ENCODE data around the gene BCO1. TPM values are rescaled to one million over a fixed set of nuclear protein-coding genes. Genes with fewer than 3 reads are reported as not detected.
"Not testable (repeated sequence)": the region's sequence is repeated elsewhere in the genome, so short reads cannot be mapped to it uniquely, and the experiment has no call there.

Gene BCO1, protein sequence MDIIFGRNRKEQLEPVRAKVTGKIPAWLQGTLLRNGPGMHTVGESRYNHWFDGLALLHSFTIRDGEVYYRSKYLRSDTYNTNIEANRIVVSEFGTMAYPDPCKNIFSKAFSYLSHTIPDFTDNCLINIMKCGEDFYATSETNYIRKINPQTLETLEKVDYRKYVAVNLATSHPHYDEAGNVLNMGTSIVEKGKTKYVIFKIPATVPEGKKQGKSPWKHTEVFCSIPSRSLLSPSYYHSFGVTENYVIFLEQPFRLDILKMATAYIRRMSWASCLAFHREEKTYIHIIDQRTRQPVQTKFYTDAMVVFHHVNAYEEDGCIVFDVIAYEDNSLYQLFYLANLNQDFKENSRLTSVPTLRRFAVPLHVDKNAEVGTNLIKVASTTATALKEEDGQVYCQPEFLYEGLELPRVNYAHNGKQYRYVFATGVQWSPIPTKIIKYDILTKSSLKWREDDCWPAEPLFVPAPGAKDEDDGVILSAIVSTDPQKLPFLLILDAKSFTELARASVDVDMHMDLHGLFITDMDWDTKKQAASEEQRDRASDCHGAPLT
- polyA plus RNA-seq (ENCODE audit: insufficient read length in 4 of 4): 1 to 10 TPM; 1.5 to 3.0 (median 2.6) TPM

DNA sequence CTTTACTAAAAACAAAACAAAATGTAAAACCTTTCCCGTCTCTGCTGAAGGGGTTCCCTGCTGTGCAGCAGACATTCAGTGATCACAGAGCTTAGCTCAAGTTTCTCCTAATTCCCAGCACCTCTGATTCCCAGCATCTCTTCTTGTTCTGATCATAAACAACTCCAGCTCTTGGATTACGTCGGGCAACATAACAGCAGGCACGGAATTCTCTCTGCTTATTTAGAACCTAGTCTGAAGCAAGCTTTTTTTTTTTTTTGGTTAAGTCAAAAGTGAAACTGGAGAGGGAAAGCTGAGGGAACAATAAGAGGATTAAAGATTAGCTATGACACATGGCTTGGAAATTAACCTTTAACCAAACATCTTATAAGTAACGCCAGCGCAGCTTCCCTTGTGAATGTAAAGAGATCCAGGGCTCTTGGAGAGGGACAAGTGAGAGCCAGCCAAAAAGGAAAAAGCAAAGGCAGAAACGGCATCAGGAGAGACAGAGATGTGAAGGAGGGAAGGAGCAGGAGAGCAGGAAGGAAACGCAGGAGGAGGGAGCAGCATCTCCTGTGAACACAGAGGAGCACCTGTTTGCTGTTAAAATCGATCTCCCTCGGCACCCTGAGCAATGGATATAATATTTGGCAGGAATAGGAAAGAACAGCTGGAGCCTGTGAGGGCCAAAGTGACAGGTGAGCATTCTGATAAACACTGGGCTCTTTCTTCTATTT lies at the start of gene BCO1:
TSS of gene BCO1 (plus strand) at position 394 of the 716 bp plus-strand sequence. CDS start at position 614, 220 bp downstream.
- peak; percentile 24 to 60 (median 36) for DNase-seq (ENCODE audit: low read depth in 4 of 4, low spot score in 2 of 4)

DNA sequence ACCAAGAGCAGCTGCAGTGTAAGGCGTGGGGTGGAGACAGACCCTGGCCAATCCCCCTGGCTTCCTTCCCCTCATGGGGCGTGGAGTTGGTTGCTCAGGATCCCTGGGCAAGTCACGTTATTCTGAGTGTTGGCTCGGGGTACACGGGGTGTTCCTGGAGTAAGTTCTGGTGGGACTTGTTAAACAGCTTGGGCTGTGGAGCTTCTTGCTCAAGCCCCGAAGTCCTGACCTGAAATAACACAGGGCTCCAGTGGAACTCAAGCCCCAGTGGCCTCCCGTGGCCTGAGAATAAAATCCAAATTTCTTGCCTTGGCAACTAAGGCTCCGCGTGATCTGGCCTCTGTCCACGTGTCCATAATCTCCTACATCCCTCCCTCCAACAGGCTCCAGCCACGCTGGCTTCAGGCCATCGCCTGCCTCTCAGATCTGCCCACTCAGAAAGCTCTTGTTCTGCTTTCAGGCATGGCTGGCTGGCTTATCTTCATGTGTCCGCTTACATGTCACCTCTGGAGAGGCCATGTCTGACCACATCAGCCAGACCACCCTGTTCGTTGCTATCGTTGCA lies 49.3 kb upstream of the BCO1 start:
- no peak for DNase-seq (ENCODE audit: low read depth in 4 of 4, low spot score in 2 of 4)

GRCh38 chr16:81190667-81191066 lies 47.8 kb upstream of the BCO1 start:
- DNase-seq (ENCODE audit: low read depth in 4 of 4, low spot score in 2 of 4): no peak

GRCh38 chr16:81195885-81196534 lies 42.5 kb upstream of the BCO1 start:
- DNase-seq (ENCODE audit: low read depth in 4 of 4, low spot score in 2 of 4): no peak

DNA sequence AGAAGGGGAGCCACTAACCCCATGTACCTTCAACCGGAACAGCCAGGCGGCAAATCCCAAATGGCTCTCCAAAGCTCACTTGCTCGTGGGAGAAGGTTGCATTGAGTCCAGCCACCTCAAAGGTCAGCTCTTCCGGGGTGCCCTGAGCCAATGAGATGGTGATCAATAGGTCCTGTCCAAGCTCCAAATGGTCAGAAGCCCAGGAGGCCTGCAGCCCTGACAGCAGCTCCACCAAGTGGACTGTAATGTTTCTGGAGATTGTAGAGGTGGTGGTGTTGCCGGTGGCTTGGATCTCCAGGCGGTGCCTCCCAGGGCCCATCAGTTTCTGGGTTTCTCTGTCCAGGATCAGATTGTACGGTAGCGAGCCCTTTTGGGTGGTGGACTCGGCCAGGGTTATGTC lies 39.9 kb upstream of the BCO1 start:
- no peak for DNase-seq (ENCODE audit: low read depth in 4 of 4, low spot score in 2 of 4)

- DNase-seq (ENCODE audit: low read depth in 4 of 4, low spot score in 2 of 4): no peak
These were observed 37.2 kb upstream of the BCO1 start for GRCh38 chr16:81201267-81201666.

GRCh38 chr16:81204798-81205680 lies 33.5 kb upstream of the BCO1 start:
- peak in 2 of 4 donors; percentile 28 to 52 for DNase-seq (ENCODE audit: low read depth in 4 of 4, low spot score in 2 of 4)

DNA sequence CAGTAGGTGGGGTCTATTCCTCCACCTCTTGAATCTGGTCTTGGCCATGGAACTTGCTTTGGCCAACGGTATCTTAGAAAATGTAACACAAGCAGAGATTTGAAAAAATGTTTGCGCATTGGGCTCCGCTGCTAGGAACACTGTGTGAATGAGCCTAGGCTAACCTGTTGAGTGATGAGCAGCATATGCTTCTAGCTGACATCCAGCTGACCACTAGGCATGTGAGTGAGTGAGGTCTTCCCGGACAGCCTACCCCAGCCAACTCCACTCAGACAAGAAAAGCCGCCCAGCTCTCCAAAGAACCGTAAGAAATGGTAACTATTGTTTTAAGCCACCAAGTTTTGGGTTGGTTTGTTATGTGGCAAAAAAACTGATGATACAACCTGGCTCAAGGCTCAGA lies 31.4 kb upstream of the BCO1 start:
- DNase-seq (ENCODE audit: low read depth in 4 of 4, low spot score in 2 of 4): no peak

DNA sequence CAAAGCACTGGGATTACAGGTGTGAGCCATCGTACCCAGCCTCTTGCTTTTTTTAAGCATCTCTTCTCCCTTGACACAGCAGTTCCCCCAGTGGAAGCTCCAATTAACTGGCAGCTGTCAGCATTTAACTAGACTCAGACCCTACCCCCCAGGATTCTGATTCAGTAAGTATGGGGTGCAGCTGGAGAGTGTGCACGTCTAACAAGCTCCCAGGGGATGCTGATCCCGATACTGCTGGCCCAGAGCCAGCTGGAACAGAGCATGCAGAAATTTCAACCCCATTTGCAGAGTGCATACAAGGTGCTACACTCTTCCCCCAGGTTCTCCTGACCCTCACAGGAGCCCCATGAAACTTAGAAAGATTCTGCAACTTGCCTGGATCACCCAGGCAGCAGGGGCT lies 27.7 kb upstream of the BCO1 start:
- no peak for DNase-seq (ENCODE audit: low read depth in 4 of 4, low spot score in 2 of 4)

GRCh38 chr16:81212830-81213465 lies 25.5 kb upstream of the BCO1 start:
- no peak for DNase-seq (ENCODE audit: low read depth in 4 of 4, low spot score in 2 of 4)

DNA sequence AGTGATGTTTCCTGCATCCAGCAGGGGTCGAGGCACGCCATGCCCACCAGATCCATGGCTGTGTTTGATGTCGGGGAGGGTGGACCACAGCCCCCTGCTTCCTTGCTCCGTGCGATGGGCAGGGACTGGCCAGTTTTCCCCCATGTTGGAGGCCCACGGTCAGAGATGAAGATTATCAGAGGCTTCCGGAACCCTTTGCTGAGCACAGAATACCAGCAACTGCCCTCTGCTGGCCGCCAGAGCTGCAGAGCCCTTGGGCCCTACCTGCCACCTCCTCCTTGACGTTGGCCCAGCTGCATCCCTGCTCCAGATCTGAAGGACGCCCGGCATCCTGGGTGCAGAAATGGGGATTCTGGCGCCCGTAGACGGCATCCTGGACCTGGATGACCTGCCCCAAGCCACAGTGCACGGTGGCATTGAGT lies 23.7 kb upstream of the BCO1 start:
- no peak for DNase-seq (ENCODE audit: low read depth in 4 of 4, low spot score in 2 of 4)

- DNase-seq (ENCODE audit: low read depth in 4 of 4, low spot score in 2 of 4): no peak
These were observed 22.4 kb upstream of the BCO1 start for GRCh38 chr16:81216114-81216513.

- DNase-seq (ENCODE audit: low read depth in 4 of 4, low spot score in 2 of 4): no peak
These were observed 21.8 kb upstream of the BCO1 start for GRCh38 chr16:81216706-81217105.

GRCh38 chr16:81219151-81219550 lies 19.3 kb upstream of the BCO1 start:
- no peak for DNase-seq (ENCODE audit: low read depth in 4 of 4, low spot score in 2 of 4)

DNA sequence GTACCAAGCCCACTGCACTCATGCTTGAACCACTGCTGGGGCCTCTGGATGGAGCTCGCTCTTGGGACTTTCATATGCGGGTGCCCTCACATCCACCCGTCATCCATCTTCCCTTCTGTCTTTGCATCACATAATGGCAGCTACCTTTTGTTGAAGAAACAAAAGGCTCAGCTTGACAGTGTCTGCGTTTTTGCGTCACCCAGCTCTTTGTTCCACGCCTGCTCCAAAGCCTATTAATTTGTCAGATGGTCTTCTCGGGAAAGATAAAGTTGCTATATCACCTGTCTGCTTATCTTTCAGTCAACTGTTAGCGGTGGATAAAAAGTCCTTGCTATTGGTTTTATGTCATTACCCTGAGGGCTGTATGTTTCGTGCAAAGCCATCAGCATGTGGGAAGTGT lies 18.1 kb upstream of the BCO1 start:
- DNase-seq (ENCODE audit: low read depth in 4 of 4, low spot score in 2 of 4): no peak

GRCh38 chr16:81221731-81222130 lies 16.8 kb upstream of the BCO1 start:
- no peak for DNase-seq (ENCODE audit: low read depth in 4 of 4, low spot score in 2 of 4)

DNA sequence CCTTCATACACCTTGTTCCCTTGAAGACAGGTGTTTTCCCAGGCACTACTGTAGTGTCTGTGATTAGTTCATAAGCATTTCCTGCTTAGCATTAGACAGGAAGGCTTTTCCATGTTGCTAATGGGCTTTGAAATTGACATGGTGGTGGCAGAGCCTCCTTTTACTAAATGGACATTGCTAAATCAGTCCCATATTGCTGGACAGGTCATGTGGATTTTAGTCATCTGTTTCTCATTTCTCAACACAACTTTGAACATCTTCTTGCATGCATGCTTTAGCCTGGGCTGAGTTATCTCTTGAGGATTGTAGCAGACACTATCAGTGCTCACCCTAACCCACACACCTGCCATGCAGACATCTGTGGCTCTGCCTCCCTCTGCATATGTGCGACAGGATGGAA lies 13.7 kb upstream of the BCO1 start:
- no peak for DNase-seq (ENCODE audit: low read depth in 4 of 4, low spot score in 2 of 4)

- not testable (repeated sequence) for DNase-seq (ENCODE audit: low read depth in 4 of 4, low spot score in 2 of 4)
These were observed 12.8 kb upstream of the BCO1 start for GRCh38 chr16:81225697-81226096.

DNA sequence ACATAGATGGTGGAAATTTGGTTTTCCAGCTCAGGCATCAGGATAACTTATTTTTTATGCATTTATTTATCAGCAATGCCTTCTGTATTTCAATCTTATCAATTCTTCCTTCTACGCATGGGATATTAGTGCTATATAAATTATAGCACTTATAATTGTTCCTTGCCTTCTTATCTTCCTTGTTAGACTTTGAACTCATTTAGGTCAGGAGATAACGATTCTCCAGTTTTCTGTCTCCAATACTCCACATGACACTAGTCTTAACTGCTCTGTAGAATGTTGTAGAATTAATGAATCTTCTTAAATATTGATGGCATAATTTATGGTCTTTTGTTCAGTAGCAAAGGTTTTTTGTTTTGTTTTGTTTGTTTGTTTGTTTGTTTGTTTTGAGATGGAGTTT lies 10.7 kb upstream of the BCO1 start:
- no peak for DNase-seq (ENCODE audit: low read depth in 4 of 4, low spot score in 2 of 4)

All from left renal cortex interstitium (tissue), 4 donors.